Measurements from ENCODE around the gene S1PR4.
A peak's percentile ranks its signal among the peaks of the same experiment; 100 is the strongest.
"Not testable (repeated sequence)": the region's sequence is repeated elsewhere in the genome, so short reads cannot be mapped to it uniquely, and the experiment has no call there.

The S1PR4 gene

DNA sequence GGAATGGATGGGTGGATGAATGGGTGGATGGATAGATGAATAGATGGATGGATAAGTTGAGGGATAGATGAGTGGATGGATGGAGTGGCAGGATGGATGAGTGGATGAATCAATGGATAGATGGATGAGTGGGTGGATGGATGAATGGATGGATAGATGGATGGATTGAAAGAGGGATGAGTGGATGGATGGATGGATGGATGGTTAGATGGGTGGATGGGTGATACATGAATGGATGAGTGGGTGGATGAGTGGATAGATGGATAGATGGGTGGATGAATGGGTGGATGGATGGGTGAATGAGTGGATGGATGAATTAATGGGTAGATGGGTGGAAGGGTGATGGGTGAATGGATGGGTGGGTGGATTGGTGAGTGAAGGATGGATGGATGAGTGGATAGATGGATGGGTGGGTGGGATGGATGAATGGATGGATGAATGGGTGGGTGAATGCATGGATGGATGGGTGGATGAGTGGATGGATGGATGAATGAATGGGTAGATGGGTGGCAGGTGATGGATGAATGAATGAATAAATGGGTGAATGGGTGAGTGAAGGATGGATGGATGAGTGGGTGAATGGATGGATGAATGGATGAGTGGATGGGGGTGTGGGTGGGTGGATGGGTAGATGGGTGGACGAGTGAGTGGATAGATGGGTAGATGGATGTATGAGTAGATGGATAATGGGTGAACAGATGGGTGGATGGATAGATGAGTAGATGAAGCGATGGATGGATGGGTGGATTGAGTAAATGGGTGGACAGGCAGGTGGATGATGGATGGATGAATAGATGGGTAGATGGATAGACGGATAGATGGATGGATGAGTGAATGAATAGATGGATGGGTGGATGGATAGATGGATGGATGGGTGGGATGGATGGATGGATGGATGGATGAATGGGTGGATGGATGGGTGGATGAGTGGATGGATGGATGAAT lies 25.0 kb upstream of the S1PR4 start:
- no peak for DNase-seq

DNA sequence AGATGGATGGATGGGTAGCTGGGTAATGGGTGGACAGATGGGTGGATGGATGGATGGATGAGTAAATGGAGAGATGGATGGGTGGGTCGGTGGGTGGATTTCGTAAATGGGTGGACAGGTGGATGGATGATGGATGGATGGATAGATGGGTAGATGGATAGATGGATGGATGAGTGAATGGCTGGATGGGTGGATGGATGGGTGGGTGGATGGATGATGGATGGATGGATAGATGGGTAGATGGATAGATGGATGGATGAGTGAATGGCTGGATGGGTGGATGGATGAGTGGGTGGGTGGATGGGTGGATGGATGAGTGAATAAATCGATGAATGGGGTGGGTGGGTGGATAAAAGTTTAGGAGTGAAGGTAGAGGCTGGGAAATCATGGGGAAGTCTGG lies 24.1 kb upstream of the S1PR4 start:
- not testable (repeated sequence) for DNase-seq

DNA sequence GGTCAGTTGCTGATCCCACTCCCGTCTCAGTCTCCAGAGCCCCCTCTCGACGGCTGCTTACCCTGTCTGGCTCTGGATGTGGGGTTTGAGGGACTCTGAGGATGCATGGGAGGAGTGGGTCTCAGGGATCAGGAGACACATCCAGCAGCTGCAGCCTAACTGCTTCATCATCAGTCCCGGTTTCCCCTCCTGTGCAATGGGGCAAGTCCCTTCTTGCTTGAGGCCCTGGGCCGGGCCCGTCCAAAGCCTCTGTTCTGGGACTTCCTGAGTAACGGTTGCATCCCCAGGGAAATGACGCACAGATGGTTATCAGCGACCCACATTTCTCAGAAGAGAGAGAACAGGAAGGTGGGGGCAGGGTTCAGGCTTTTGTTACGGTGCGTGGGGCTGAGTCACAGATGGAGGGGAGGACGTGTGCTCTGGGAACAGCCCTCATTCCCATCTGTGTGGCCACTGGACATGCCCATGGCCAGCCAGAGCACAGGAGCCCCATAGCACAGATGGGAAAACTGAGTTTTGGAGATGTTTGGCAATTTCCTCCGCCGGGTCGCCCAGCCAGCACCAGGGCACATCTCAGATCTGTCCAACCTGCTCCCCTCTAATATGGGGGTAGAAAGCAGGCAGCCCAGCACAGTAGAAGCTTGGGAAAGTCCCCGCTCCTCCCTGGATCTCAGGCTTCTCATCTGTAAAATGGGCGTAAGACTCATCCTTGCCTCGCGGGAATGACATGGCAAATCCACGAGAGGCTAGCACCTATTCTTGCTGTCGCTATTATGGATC lies 23.4 kb upstream of the S1PR4 start:
- DNase-seq, result peak; percentile 89

DNA sequence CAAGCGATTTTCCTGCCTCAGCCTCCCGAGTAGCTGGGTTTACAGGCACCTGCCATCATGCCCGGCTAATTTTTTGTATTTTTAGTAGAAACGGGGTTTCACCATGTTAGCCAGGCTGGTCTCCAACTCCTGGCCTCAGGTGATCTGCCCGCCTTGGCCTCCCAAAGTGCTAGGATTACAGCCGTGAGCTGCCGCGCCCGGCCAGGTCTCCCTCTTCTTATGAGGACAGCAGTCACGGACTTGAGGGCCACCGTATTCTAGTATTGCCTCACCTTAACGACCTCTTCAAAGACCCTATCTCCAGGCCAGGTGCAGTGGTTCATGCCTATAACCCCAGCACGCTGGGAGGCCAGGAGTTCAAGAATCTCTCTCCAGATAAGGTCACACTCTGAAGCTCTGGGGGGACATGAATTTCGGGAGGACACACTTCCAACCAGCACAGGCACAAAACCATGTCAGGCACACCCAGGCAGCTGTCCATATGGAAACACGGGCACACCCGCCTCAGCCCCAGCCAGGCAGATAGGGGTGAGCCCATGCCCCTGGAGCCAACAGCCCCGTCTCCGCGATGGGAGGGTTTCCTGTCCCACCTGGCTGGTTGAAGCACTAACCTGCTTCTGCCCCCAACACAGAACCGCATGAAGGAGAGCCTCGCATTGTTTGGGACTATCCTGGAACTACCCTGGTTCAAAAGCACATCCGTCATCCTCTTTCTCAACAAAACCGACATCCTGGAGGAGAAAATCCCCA lies 21.3 kb upstream of the S1PR4 start:
- no peak for DNase-seq

DNA sequence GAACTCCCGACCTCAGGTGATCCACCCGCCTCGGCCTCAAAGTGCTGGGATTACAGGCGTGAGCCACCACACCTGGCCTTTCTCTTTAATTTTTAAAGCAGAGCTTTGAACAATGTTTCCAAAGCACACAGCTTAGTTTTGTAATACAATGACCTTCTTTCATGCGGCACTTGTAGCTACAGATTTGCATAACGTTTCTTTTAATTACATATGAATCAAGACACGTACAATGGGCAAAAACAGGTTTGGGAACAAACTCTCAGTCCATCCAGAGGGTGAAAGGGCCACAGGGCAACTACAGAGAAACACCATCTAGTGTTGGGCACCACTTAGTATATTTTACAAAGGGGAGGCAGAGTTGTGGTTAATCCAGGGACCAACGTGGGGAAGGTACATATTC lies 19.0 kb upstream of the S1PR4 start:
- DNase-seq, result no peak

DNA sequence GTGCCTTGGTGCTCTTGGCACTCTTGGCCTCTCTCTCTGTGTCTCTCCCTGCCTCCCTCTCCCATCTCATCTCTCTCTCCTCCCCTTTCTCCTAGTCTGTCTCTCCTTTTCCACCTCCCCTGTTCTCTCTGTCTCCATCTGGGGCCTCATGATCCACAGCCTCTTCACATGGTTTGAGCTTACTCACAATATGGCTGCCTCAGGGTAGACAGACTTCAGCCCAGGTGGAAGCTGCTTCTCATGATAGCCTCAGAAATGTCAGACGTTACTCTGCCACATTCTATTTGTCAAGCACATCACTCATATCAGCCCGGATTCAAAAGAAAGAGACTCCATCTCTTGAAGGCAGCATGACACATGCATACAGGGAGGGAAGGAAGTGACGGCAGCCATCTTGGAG lies 18.4 kb upstream of the S1PR4 start:
- DNase-seq, result no peak

DNA sequence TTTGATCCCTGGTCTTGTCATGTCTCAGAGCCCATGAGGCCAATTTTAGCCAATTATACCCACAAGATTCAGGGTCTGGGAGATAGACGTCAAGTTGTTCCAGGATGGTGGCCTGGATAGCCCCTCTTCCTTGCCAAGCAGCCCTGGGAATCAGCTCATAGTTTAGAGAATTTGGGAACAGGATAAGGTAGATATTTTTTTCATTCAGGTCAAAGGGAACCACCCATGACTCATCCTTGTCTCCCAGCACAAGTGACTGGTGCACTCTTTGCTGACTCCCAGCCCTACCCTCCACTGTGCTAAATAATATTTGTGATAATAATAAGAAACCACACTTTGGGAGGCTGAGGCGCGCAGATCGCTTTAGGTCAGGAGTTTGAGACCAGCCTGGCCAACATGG lies 17.1 kb upstream of the S1PR4 start:
- DNase-seq, result no peak

DNA sequence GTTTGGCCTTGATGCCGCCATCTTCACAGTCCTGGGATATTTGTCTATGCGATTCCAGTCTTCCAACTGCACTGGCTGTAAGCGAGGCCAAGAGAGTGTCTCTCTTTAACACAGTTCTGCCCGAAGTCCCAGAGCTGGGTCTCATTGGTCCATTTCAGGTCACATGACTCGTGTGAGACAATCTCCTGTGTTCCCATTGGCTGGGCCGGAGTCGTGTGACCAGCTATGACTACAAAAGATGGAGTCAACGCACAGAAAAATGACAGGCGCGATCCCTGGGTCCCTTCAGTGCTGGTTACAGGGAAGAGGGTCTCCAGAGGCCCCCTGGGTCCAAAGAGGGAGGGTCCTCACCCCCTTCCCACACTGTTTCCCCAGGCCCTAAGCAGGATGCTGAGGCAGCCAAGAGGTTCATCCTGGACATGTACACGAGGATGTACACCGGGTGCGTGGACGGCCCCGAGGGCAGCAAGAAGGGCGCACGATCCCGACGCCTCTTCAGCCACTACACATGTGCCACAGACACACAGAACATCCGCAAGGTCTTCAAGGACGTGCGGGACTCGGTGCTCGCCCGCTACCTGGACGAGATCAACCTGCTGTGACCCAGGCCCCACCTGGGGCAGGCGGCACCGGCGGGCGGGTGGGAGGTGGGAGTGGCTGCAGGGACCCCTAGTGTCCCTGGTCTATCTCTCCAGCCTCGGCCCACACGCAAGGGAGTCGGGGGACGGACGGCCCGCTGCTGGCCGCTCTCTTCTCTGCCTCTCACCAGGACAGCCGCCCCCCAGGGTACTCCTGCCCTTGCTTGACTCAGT lies 15.9 kb upstream of the S1PR4 start:
- no peak for DNase-seq

DNA sequence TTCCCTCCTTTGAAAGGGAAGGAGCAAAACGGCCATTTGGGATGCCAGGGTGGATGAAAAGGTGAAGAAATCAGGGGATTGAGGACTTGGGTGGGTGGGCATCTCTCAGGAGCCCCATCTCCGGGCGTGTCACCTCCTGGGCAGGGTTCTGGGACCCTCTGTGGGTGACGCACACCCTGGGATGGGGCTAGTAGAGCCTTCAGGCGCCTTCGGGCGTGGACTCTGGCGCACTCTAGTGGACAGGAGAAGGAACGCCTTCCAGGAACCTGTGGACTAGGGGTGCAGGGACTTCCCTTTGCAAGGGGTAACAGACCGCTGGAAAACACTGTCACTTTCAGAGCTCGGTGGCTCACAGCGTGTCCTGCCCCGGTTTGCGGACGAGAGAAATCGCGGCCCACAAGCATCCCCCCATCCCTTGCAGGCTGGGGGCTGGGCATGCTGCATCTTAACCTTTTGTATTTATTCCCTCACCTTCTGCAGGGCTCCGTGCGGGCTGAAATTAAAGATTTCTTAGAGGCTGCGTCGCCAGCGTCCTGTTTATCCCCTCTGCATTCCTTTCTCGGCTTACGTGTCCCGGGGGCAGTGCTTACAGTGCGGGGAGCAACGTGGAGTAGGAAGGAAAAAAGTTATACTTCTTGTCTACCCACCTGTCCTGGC lies 15.2 kb upstream of the S1PR4 start:
- peak; percentile 82 for DNase-seq

DNA sequence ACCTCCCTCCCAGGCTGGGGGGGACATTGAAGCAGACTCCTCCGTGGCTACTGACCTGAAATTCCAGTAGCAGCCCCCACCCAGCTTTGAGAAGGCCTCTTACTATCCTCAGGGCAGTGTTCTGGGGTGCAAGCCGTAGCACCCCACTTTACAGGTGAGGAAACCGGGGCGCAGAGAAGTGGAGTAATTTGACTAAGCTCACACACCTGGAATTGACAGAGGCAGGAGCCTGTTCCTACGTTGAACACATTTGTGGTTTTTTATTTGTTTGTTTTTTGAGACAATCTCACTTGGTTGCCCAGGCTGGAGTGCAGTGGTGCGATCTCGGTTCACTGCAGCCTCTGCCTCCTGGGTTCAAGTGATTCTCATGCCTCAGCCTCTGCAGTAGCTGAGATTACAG lies 14.6 kb upstream of the S1PR4 start:
- no peak for DNase-seq

DNA sequence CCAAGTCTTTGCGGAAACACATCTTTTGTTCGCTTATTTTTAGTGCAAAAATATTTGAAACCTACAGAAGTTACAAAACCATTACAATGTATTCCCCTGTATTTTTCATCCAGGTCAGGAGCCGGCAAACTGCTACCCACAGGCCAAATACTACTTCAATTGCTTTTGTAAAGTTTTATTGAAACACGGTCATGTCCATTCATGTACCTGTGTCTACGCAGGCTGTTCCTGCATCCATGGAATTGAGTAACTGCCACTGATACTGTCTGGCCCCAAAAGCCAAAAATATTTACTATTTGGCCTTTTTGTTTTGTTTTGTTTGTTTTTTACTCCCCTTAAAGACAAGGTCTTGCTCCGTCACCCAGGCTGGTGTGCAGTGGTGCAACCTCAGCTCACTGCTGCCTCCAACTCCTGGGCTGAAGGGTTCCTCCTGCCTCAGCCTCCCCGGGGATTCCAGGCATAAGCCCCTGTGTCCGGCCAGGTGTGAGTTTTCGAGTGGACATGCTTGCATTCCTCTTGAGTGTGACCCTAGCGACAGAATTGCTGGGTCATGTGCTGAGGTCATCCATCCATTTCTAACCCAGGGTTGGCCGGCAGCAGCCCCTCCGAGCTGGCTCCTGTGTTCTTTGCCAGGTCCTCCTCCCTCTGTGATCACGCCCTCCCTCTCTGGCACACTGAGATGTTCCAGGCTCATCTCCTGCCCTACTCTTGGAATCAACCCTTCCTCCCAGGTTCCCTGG lies 10.9 kb upstream of the S1PR4 start:
- no peak for DNase-seq

DNA sequence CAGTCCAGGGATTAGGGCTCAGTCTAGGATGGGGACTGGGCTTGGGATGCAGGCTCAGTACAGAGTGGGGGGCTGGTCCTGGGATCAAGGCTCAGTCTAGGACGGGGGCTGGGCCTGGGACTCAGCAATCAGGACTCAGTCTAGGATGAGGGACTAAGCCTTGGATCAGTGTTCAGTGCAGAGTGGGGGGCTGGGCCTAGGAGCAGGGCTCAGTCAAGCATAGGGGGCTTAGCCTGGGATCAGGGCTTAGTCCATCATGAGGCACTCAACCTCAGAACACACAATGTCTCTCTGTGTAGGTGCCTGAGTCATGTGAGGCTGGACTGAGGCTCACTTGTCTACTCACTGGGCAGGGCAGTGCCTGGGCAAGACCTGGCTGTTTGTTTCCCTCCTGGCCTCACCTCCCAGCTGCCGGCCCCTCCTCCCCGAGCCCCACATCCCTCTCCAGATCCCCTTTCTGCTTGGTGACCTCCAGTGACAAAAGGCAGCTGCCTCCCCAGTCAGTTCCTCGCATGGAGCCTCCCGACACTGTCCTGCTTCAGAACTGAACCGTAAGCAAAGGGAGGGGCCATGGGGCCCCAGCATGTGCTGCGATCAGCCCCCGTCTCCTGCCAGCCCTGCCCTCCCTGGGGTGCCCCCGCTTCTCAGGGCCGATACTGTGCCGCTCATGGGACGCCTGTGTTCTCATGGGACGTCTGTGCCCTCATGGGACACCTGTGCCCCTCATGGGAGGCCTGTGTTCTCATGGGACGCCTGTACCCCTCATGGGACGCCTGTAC lies 6.5 kb upstream of the S1PR4 start:
- DNase-seq, result no peak

DNA sequence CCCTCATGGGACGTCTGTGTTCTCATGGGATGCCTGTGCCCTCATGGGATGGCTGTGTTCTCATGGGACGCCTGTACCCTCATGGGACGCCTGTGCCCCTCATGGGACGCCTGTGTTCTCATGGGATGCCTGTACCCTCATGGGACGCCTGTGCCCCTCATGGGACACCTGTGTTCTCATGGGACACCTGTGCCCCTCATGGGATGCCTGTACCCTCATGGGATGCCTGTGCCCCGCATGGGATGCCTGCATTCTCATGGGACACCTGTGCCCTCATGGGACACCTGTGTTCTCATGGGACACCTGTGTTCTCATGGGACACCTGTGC lies 5.9 kb upstream of the S1PR4 start:
- not testable (repeated sequence) for DNase-seq

DNA sequence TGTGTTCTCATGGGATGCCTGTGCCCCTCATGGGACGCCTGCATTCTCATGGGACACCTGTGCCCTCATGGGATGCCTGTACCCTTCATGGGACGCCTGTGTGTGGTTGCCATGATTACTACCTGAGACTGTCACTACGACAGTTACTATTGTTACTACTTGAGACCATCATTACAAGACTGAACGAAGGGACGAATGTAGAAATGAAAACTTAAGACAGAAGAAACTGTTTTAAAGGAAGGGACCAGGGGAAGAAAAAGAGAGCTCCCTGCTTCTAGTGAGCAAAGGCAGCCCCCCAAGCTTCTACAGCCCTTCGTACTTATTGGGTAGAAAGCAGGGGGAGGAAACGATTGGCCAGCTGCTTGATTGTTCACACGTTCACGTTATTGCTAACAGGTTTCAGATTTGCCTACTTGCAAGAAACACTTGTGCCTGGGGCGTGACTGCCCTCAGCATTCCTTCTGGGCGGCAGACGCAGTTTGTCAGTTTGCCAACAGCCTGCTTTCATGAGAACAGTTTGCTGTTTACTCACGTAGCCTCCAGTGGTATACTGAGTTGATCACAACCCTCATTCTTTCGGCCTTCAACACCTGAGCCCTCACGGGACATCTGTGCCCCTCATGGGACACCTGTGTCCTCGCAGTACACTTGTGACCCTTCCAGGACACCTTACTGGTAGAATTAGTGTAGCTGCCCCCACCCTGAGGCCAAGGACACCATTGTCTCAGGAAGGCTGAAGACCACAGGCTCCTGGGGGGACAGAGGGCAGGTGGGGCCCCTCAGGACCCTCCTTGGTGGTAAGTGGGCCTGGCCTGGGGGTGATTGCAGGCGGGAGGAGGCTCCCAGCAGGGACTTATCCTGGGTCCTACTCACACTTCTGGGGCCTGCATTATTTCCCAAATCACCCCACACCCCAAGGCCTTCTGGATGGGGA lies 2.5 kb upstream of the S1PR4 start:
- DNase-seq, result peak; percentile 70

DNA sequence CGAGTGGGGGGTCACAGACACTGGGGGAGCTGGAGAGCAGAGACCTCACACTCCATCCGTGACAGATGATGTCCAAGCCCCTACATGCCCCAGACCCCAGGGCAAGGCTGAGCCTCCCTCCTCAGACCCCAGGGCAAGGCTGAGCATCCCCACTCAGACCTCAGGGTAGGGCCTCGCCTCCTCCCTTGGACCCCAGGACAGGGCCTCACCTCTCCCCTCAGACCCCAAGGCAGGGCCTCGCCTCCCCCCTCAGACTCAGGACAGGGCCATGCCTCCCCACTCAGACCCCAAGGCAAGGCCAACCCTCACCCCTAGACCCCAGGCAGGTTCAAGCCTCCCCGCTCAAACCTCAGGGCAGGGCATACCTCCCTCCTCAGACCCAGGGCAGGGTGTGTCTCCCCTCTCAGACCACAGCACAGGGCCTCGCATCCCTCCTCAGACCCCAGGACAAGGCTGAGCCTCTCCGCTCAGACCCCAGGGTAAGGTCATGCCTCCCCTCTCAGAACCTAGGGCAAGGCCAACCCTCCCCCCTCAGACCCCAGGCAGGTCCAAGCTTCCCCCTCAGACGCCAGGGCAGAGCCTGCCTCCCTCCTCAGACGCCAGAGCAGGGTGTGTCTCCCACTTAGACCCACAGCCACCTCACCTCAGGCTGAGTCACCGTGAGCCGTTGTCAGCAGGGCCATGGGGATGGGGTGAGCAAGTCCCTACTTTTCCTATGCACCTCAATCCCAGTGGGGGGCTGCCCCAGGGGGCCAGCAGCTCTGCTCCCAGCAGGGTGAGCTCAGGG lies 1.7 kb upstream of the S1PR4 start:
- peak; percentile 88 for DNase-seq

DNA sequence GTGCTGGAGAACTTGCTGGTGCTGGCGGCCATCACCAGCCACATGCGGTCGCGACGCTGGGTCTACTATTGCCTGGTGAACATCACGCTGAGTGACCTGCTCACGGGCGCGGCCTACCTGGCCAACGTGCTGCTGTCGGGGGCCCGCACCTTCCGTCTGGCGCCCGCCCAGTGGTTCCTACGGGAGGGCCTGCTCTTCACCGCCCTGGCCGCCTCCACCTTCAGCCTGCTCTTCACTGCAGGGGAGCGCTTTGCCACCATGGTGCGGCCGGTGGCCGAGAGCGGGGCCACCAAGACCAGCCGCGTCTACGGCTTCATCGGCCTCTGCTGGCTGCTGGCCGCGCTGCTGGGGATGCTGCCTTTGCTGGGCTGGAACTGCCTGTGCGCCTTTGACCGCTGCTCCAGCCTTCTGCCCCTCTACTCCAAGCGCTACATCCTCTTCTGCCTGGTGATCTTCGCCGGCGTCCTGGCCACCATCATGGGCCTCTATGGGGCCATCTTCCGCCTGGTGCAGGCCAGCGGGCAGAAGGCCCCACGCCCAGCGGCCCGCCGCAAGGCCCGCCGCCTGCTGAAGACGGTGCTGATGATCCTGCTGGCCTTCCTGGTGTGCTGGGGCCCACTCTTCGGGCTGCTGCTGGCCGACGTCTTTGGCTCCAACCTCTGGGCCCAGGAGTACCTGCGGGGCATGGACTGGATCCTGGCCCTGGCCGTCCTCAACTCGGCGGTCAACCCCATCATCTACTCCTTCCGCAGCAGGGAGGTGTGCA lies 587 bp downstream of the S1PR4 start:
- peak; percentile 25 for DNase-seq

DNA sequence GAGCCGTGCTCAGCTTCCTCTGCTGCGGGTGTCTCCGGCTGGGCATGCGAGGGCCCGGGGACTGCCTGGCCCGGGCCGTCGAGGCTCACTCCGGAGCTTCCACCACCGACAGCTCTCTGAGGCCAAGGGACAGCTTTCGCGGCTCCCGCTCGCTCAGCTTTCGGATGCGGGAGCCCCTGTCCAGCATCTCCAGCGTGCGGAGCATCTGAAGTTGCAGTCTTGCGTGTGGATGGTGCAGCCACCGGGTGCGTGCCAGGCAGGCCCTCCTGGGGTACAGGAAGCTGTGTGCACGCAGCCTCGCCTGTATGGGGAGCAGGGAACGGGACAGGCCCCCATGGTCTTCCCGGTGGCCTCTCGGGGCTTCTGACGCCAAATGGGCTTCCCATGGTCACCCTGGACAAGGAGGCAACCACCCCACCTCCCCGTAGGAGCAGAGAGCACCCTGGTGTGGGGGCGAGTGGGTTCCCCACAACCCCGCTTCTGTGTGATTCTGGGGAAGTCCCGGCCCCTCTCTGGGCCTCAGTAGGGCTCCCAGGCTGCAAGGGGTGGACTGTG lies 1.2 kb downstream of the S1PR4 start:
- no peak for DNase-seq
